GM20000 (cell line): ENCODE results near the gene MUC2.

ENCODE experiments used
- DNase-seq: peaks from one replicate; pipeline ENCODE4 v3.0.0; 2012; ENCODE audit warnings: low spot score
- CTCF ChIP-seq: IDR thresholded peaks from 2 replicates; pipeline ENCODE4 v1.5.1; 2012; ENCODE audit warnings: mild to moderate bottlenecking, control low read depth; ENCODE audit errors: extremely low read depth, missing control alignments

MUC2 gene

GRCh38 chr11:1028616-1029015 is 46.1 kb upstream of the MUC2 start:
- no peak for DNase-seq
- no peak for TF ChIP-seq CTCF

- no peak for DNase-seq
- TF ChIP-seq CTCF, result no peak
These were observed 45.6 kb upstream of the MUC2 start for GRCh38 chr11:1029051-1029450.

- DNase-seq, result no peak
- no peak for TF ChIP-seq CTCF
These were observed 45.0 kb upstream of the MUC2 start for GRCh38 chr11:1029654-1030053.

- TF ChIP-seq CTCF, result no peak
- DNase-seq, result no peak
These were observed 44.6 kb upstream of the MUC2 start for GRCh38 chr11:1030086-1030485.

- TF ChIP-seq CTCF, result no peak
- DNase-seq, result no peak
These were observed 44.1 kb upstream of the MUC2 start for GRCh38 chr11:1030556-1030955.

- no peak for DNase-seq
- no peak for TF ChIP-seq CTCF
These were observed 43.4 kb upstream of the MUC2 start for GRCh38 chr11:1031121-1031899.

GRCh38 chr11:1032310-1032891 is 42.3 kb upstream of the MUC2 start:
- DNase-seq, result no peak
- TF ChIP-seq CTCF, result no peak
